Fibroblast of lung (primary cell): Measurements from ENCODE around the gene GCHFR. TPM values are rescaled to one million over a fixed set of nuclear protein-coding genes. Genes with fewer than 3 reads are reported as not detected.

Experiments used
- DNase-seq, 2 donors: peaks; one replicate each; pipeline versions ENCODE4 v3.0.0 to v3.0.0-alpha.2; 2010; ENCODE audit warnings: low read depth in 2 of 2
- H2AFZ ChIP-seq: 2 replicates; pipeline ENCODE4 v1.5.1; 2012; ENCODE audit warnings: low read length, control low read depth, inconsistent platforms
- H3K27ac ChIP-seq: 2 replicates; pipeline ENCODE4 v1.5.1; 2011; ENCODE audit warnings: low read length, control low read depth; ENCODE audit not compliant: insufficient read depth
- H3K27me3 ChIP-seq: 2 replicates; pipeline ENCODE4 v1.5.1; 2011; ENCODE audit warnings: mild to moderate bottlenecking, low read length; ENCODE audit not compliant: control insufficient read depth, insufficient read depth
- H3K36me3 ChIP-seq: 2 replicates; pipeline ENCODE4 v1.5.1; 2011; ENCODE audit warnings: low read length; ENCODE audit not compliant: control insufficient read depth, insufficient read depth
- H3K4me1 ChIP-seq: 2 replicates; pipeline ENCODE4 v1.5.1; 2011; ENCODE audit warnings: low read length; ENCODE audit not compliant: control insufficient read depth, insufficient read depth; ENCODE audit errors: extremely low read depth
- H3K4me2 ChIP-seq: 2 replicates; pipeline ENCODE4 v1.5.1; 2011; ENCODE audit warnings: low read length, control low read depth; ENCODE audit not compliant: insufficient read depth; ENCODE audit errors: extremely low read depth
- H3K4me3 ChIP-seq, 4 experiments: fragments of 200-600 bp in 1 of 4; sonication (generic) in 1 of 4; replicated peaks in 1 of 4; 2 replicates each; pipeline ENCODE4 v1.5.1; 2011 to 2016; ENCODE audit warnings: low read length in 4 of 4, low read depth in 3 of 4, mild to moderate bottlenecking in 3 of 4, control low read depth in 2 of 4, inconsistent platforms in 1 of 4, mixed read lengths in 1 of 4; ENCODE audit not compliant: insufficient read depth in 1 of 4; ENCODE audit errors: control extremely low read depth in 1 of 4
- H3K79me2 ChIP-seq: 2 replicates; pipeline ENCODE4 v1.5.1; 2012; ENCODE audit warnings: mild to moderate bottlenecking, low read length, inconsistent platforms; ENCODE audit not compliant: control insufficient read depth, insufficient read depth
- H3K9ac ChIP-seq: 2 replicates; pipeline ENCODE4 v1.5.1; 2011; ENCODE audit warnings: mild to moderate bottlenecking, low read length, control low read depth; ENCODE audit not compliant: insufficient read depth
- H3K9me3 ChIP-seq: 2 replicates; pipeline ENCODE4 v1.5.1; 2012; ENCODE audit warnings: low read depth, low read length; ENCODE audit not compliant: control insufficient read depth, insufficient read depth
- H4K20me1 ChIP-seq: 2 replicates; pipeline ENCODE4 v1.5.1; 2011; ENCODE audit warnings: low read length; ENCODE audit not compliant: control insufficient read depth, insufficient read depth; ENCODE audit errors: extremely low read depth
- CTCF ChIP-seq, 2 donors: IDR thresholded peaks in 1 of 2; conservative IDR thresholded peaks in 1 of 2; 1 replicate in 1 of 2; 2 replicates in 1 of 2; pipeline ENCODE4 v1.5.1; 2011 to 2012; ENCODE audit warnings: low read length in 2 of 2, control low read depth in 1 of 2, inconsistent platforms in 1 of 2, low read depth in 1 of 2, mild to moderate bottlenecking in 1 of 2
- EZH2 ChIP-seq: IDR thresholded peaks from 2 replicates; pipeline ENCODE4 v1.5.1; 2012; ENCODE audit warnings: low read length, control low read depth, mild to moderate bottlenecking; ENCODE audit errors: missing control alignments
- polyA plus RNA-seq, 2 donors: library from polyadenylated mRNA; depleted of rRNA in 1 of 2; stranded (reverse) in 1 of 2; unstranded in 1 of 2; fragments of >200 nt; gene quantifications; 2 replicates each; pipeline ENCODE4 v1.2.1, GENCODE V29; 2011 to 2012; ENCODE audit warnings: missing spikeins in 1 of 2
- total RNA-seq: library from RNA; depleted of rRNA; stranded (reverse); fragments of >200 nt; gene quantifications from 2 replicates; pipeline ENCODE4 v1.2.1, GENCODE V29; 2014

Gene GCHFR
- total and polyA plus RNA-seq, 2 donors (not counting 1 experiment from before 2014, with no cell fraction given): 1.6 to 2.5 TPM

GRCh38 chr15:40792394-40792793 lies 28.5 kb downstream of the GCHFR start:
- Histone ChIP-seq H3K79me2 (peaks cover 8% of the 10 kb centered on the region), H3K9ac (no peak overlapping the region), H3K9me3 (no peaks in the 10 kb centered on the region), H2AFZ (no peak overlapping the region), H3K4me2 (no peak overlapping the region), H4K20me1 (no peaks in the 10 kb centered on the region), H3K4me1 (peaks cover 9% of the 10 kb centered on the region), H3K4me3 (no peak overlapping the region), H3K36me3 (no peaks in the 10 kb centered on the region), H3K27me3 (no peaks in the 10 kb centered on the region), H3K27ac (no peak overlapping the region)
- TF ChIP-seq CTCF (conservative IDR thresholded peaks at IDR 0.05 in 1 of 2, IDR thresholded peaks at IDR 0.05 in 1 of 2; ENCODE audit: low read depth in 1 of 2, low read length in 2 of 2) (no peak), EZH2 (no peak)
- no peak for DNase-seq

DNA sequence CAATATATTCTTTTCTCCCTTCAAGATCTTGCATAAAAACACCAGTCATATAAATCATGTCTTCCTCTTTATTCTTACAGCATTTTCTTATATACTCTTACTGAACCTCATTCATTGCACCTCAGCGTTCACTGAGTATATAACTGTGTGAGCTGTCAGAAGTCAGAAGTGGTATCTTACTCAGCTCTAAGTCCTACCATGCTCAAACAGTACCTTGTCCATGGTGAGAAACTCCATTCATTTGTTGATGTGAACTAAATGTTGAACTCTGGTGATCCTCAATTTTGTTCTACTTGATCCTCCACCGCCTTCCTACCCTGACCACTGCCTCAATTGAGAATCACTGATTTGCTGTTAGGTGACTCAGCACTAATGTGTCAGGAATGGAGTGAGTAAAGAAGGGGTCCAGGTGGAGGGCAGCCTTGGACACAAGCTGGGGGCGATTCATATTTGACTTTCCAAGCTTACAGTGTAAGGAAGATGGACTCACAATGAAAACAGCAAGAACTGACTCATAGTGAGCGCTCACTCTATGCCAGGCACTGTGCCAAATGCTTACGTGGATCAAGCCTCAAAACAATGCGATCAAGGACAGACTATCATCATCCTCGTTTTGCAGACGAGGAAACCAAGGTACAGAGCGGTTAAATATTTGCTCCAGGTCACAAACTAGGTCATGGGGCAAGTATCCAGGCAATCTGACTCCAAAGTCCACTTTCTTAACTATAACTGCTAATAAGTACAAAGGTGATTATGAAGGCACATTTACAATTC lies 29.5 kb downstream of the GCHFR start:
- Histone ChIP-seq H3K79me2 (peaks cover 9% of the 10 kb centered on the region), H2AFZ (no peak overlapping the region)

GRCh38 chr15:40796041-40796440 lies 32.2 kb downstream of the GCHFR start:
- H2AFZ ChIP-seq: no peak overlapping the region
- no peak overlapping the region for H3K9ac ChIP-seq
- no peak overlapping the region for H3K4me3 ChIP-seq
- H4K20me1 ChIP-seq: no peaks in the 10 kb centered on the region
- no peak overlapping the region for H3K27ac ChIP-seq
- peaks cover 3% of the 10 kb centered on the region for H3K4me1 ChIP-seq
- H3K79me2 ChIP-seq: peaks cover 5% of the 10 kb centered on the region
- H3K9me3 ChIP-seq: no peaks in the 10 kb centered on the region
- H3K4me2 ChIP-seq: no peak overlapping the region
- TF ChIP-seq CTCF (conservative IDR thresholded peaks at IDR 0.05 in 1 of 2, IDR thresholded peaks at IDR 0.05 in 1 of 2; ENCODE audit: low read depth in 1 of 2, low read length in 2 of 2): no peak
- TF ChIP-seq EZH2: no peak
- no peaks in the 10 kb centered on the region for H3K36me3 ChIP-seq
- no peak for DNase-seq
- no peaks in the 10 kb centered on the region for H3K27me3 ChIP-seq

More for the DNA sequence above, 29.5 kb downstream of the GCHFR start:
- Histone ChIP-seq H3K36me3 (no peaks in the 10 kb centered on the region), H3K9ac (no peak overlapping the region), H3K9me3 (no peaks in the 10 kb centered on the region), H3K4me3 (no peak overlapping the region), H3K27me3 (no peaks in the 10 kb centered on the region), H4K20me1 (no peaks in the 10 kb centered on the region), H3K4me1 (peaks cover 3% of the 10 kb centered on the region), H3K4me2 (no peak overlapping the region), H3K27ac (peak overlapping the region; percentile 43)
- TF ChIP-seq CTCF (conservative IDR thresholded peaks at IDR 0.05 in 1 of 2, IDR thresholded peaks at IDR 0.05 in 1 of 2; ENCODE audit: low read depth in 1 of 2, low read length in 2 of 2) (no peak), EZH2 (no peak)
- peak; percentile 91 to 96 for DNase-seq
